Endothelial cell (in vitro differentiated cells): ENCODE results near the gene IFI27L1. TPM values are rescaled to one million over a fixed set of nuclear protein-coding genes. Genes with fewer than 3 reads are reported as not detected.

ENCODE experiments used
- DNase-seq: peaks from one replicate; pipeline ENCODE4 v3.0.0; 2021; ENCODE audit warnings: low spot score
- H3K27ac Mint-ChIP-seq: one replicate; pipeline ENCODE4 v1.8.0; 2021; ENCODE audit warnings: mixed read lengths, inconsistent platforms; ENCODE audit not compliant: unreplicated experiment
- H3K27me3 Mint-ChIP-seq: one replicate; pipeline ENCODE4 v1.8.0; 2021; ENCODE audit warnings: mild to moderate bottlenecking, moderate library complexity, mixed read lengths, inconsistent platforms; ENCODE audit not compliant: unreplicated experiment
- H3K36me3 Mint-ChIP-seq: one replicate; pipeline ENCODE4 v1.8.0; 2021; ENCODE audit warnings: mild to moderate bottlenecking, low read depth, mixed read lengths, inconsistent platforms; ENCODE audit not compliant: unreplicated experiment
- H3K4me1 Mint-ChIP-seq: one replicate; pipeline ENCODE4 v1.8.0; 2021; ENCODE audit warnings: mild to moderate bottlenecking, mixed read lengths, inconsistent platforms; ENCODE audit not compliant: unreplicated experiment
- H3K4me3 Mint-ChIP-seq: one replicate; pipeline ENCODE4 v1.8.0; 2021; ENCODE audit warnings: mild to moderate bottlenecking, mixed read lengths, inconsistent platforms; ENCODE audit not compliant: unreplicated experiment
- H3K9me3 Mint-ChIP-seq: one replicate; pipeline ENCODE4 v1.8.0; 2021; ENCODE audit warnings: mixed read lengths, inconsistent platforms; ENCODE audit not compliant: unreplicated experiment
- CTCF ChIP-seq: fragments of 200-600 bp; sonication (generic); IDR thresholded peaks from one replicate; pipeline ENCODE4 v1.5.0; 2021; ENCODE audit warnings: antibody characterized with exemption; ENCODE audit not compliant: unreplicated experiment
- total RNA-seq: library from RNA; stranded (reverse); fragmentation: NEBNext Ultra II Directional; extraction: Animal tissue kit (Norgen Biotek cat#: 25700); gene quantifications from one replicate; pipeline ENCODE4 v1.2.1, GENCODE V29; 2021; ENCODE audit not compliant: unreplicated experiment

IFI27L1 gene
- total RNA-seq, 1 donor from 2014 or later = 33.5 TPM

GRCh38 chr14:94052199-94052598 lies 28.9 kb upstream of the IFI27L1 start:
- H3K4me1 Mint-ChIP-seq = peaks cover 2% of the 10 kb centered on the region
- H3K27ac Mint-ChIP-seq = no peak overlapping the region
- peak overlapping the region; percentile 2 for H3K4me3 Mint-ChIP-seq
- H3K36me3 Mint-ChIP-seq = peaks cover 44% of the 10 kb centered on the region
- peaks cover 11% of the 10 kb centered on the region for H3K27me3 Mint-ChIP-seq
- TF ChIP-seq CTCF = no peak
- no peak for DNase-seq
- H3K9me3 Mint-ChIP-seq = no peaks in the 10 kb centered on the region

- Mint-ChIP-seq H3K27ac (no peak overlapping the region), H3K27me3 (peaks cover 11% of the 10 kb centered on the region), H3K4me3 (no peak overlapping the region), H3K36me3 (peaks cover 44% of the 10 kb centered on the region), H3K9me3 (no peaks in the 10 kb centered on the region), H3K4me1 (peaks cover 2% of the 10 kb centered on the region)
- no peak for TF ChIP-seq CTCF
- no peak for DNase-seq
Observed at GRCh38 chr14:94052662-94053061, 28.4 kb upstream of the IFI27L1 start.

- Mint-ChIP-seq H3K4me1 (peaks cover 2% of the 10 kb centered on the region), H3K36me3 (peaks cover 41% of the 10 kb centered on the region), H3K9me3 (no peaks in the 10 kb centered on the region), H3K27ac (no peak overlapping the region), H3K27me3 (peaks cover 7% of the 10 kb centered on the region), H3K4me3 (no peak overlapping the region)
- no peak for DNase-seq
- no peak for TF ChIP-seq CTCF
Observed at GRCh38 chr14:94054401-94054800, 26.7 kb upstream of the IFI27L1 start.

GRCh38 chr14:94054936-94055335 lies 26.2 kb upstream of the IFI27L1 start:
- peaks cover 7% of the 10 kb centered on the region for H3K27me3 Mint-ChIP-seq
- no peak overlapping the region for H3K4me3 Mint-ChIP-seq
- H3K4me1 Mint-ChIP-seq = peaks cover 2% of the 10 kb centered on the region
- H3K9me3 Mint-ChIP-seq = no peaks in the 10 kb centered on the region
- TF ChIP-seq CTCF = no peak
- H3K27ac Mint-ChIP-seq = no peak overlapping the region
- H3K36me3 Mint-ChIP-seq = peaks cover 37% of the 10 kb centered on the region
- DNase-seq = no peak

- H3K36me3 Mint-ChIP-seq = peaks cover 38% of the 10 kb centered on the region
Observed at GRCh38 chr14:94056579-94057308, 24.4 kb upstream of the IFI27L1 start.

More at GRCh38 chr14:94056579-94057308, 24.4 kb upstream of the IFI27L1 start:
- H3K4me3 Mint-ChIP-seq = no peak overlapping the region
- DNase-seq = no peak
- H3K4me1 Mint-ChIP-seq = peaks cover 2% of the 10 kb centered on the region
- peaks cover 6% of the 10 kb centered on the region for H3K27me3 Mint-ChIP-seq
- no peaks in the 10 kb centered on the region for H3K9me3 Mint-ChIP-seq
- no peak overlapping the region for H3K27ac Mint-ChIP-seq
- no peak for TF ChIP-seq CTCF
